Ishikawa (cell line): ENCODE results near the gene N4BP2L1.

Experiments used
- CEBPB ChIP-seq: IDR thresholded peaks from 2 replicates; pipeline ENCODE4 v1.6.1; 2012
- FOXM1 ChIP-seq: IDR thresholded peaks from 2 replicates; pipeline ENCODE4 v1.6.1; 2012; ENCODE audit warnings: low read depth, borderline replicate concordance
- REST ChIP-seq: IDR thresholded peaks from 2 replicates; pipeline ENCODE4 v1.6.1; 2012; ENCODE audit warnings: low read depth, mild to moderate bottlenecking
- TAF1 ChIP-seq: IDR thresholded peaks from 2 replicates; pipeline ENCODE4 v1.6.1; 2012; ENCODE audit warnings: low read depth, mild to moderate bottlenecking
- TCF12 ChIP-seq: IDR thresholded peaks from 2 replicates; pipeline ENCODE4 v1.6.1; 2012; ENCODE audit warnings: low read depth
- TEAD4 ChIP-seq: IDR thresholded peaks from 2 replicates; pipeline ENCODE4 v1.6.1; 2012
- YY1 ChIP-seq: IDR thresholded peaks from 2 replicates; pipeline ENCODE4 v1.6.1; 2012; ENCODE audit warnings: low read depth

DNA sequence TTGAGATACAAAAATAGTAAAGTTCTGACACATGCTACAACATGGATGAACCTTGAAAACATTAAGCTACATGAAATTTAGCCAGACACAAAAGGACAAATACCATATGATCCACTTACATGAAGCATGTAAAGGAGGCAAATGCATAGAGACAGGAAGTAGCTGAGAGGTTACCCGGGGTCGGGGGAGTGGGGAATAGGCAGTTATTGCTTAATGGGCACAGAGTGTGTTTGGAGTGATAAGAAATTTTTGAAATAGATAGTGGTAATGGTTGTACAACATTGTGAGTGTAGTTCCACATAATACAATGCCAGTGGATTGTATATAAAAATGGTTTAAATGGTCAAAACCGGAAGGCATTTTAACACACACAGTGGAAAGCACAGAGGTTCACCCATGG lies 4.3 kb downstream of the N4BP2L1 start:
- TF ChIP-seq TAF1 = no peak
- TF ChIP-seq TCF12 = no peak
- TF ChIP-seq CEBPB = no peak
- TF ChIP-seq FOXM1 = no peak
- TF ChIP-seq REST = no peak
- TF ChIP-seq YY1 = no peak
- TF ChIP-seq TEAD4 = no peak
